ENCODE results near the gene TGM2.

DNA sequence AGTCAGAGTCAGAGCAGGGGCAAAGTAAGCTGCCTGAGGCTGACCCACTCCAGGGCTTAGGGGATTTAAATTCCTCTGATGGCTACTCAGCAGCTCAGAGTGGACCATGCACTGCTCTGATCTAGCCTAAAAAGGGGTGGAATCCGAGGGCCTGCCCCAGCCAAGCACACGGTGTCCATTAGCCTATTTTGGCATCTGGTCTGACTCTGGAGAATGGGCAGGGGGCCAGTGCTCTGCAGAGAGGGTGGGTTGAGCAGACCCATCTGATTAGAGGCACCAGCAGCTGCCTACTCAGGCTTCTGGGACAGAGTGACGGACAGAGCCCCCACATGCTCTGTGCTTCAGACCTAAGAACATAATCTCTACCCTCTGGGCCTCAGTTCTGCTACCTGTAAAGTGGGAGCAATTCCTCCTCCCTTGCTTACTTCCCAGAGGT is 25.9 kb upstream of the TGM2 start:
- TF ChIP-seq EP300 (IDR thresholded peaks at IDR 0.05) (no peak), POLR2A (IDR thresholded peaks at IDR 0.05; ENCODE audit: low read depth) (no peak)
- TF ChIP-seq, protein P1, sequence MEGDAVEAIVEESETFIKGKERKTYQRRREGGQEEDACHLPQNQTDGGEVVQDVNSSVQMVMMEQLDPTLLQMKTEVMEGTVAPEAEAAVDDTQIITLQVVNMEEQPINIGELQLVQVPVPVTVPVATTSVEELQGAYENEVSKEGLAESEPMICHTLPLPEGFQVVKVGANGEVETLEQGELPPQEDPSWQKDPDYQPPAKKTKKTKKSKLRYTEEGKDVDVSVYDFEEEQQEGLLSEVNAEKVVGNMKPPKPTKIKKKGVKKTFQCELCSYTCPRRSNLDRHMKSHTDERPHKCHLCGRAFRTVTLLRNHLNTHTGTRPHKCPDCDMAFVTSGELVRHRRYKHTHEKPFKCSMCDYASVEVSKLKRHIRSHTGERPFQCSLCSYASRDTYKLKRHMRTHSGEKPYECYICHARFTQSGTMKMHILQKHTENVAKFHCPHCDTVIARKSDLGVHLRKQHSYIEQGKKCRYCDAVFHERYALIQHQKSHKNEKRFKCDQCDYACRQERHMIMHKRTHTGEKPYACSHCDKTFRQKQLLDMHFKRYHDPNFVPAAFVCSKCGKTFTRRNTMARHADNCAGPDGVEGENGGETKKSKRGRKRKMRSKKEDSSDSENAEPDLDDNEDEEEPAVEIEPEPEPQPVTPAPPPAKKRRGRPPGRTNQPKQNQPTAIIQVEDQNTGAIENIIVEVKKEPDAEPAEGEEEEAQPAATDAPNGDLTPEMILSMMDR (IDR thresholded peaks at IDR 0.05), result no peak

Measured in esophagus muscularis mucosa (tissue), 4 donors.